KMS-11 (cell line): ENCODE measurements around the gene ZBTB20.

Source experiments
- H2AFZ ChIP-seq: fragments of 200-600 bp; sonication (generic); 2 replicates; pipeline ENCODE4 v1.6.1; 2016; ENCODE audit warnings: antibody characterized with exemption, mixed run types, low read depth
- H3K27ac ChIP-seq: fragments of 200-600 bp; sonication (generic); 2 replicates; pipeline ENCODE4 v1.6.1; 2016; ENCODE audit warnings: mild to moderate bottlenecking, mixed run types
- H3K27me3 ChIP-seq: fragments of 200-600 bp; sonication (generic); 2 replicates; pipeline ENCODE4 v1.6.1; 2017; ENCODE audit warnings: mild to moderate bottlenecking, low read depth, mixed run types, moderate library complexity; ENCODE audit not compliant: insufficient read depth
- H3K36me3 ChIP-seq: fragments of 200-600 bp; sonication (generic); 2 replicates; pipeline ENCODE4 v1.6.1; 2017; ENCODE audit warnings: mild to moderate bottlenecking, mixed run types; ENCODE audit not compliant: insufficient read depth
- H3K4me1 ChIP-seq: fragments of 200-600 bp; sonication (generic); 2 replicates; pipeline ENCODE4 v1.6.1; 2016; ENCODE audit warnings: mild to moderate bottlenecking, low read depth, mixed run types; ENCODE audit not compliant: poor library complexity, severe bottlenecking
- H3K4me2 ChIP-seq: fragments of 200-600 bp; sonication (generic); 2 replicates; pipeline ENCODE4 v1.7.0; 2016; ENCODE audit warnings: mild to moderate bottlenecking, mixed run types
- H3K4me3 ChIP-seq: fragments of 200-600 bp; sonication (generic); IDR thresholded peaks from 2 replicates; pipeline ENCODE4 v1.6.1; 2017; ENCODE audit warnings: low read depth, low read length, mixed read lengths; ENCODE audit not compliant: insufficient read depth
- H3K79me2 ChIP-seq: fragments of 200-600 bp; sonication (generic); 2 replicates; pipeline ENCODE4 v1.6.1; 2016; ENCODE audit warnings: low read depth, mixed run types; ENCODE audit not compliant: insufficient read depth
- H3K9ac ChIP-seq: fragments of 200-600 bp; sonication (generic); 2 replicates; pipeline ENCODE4 v1.6.1; 2016; ENCODE audit warnings: mild to moderate bottlenecking, mixed run types
- H4K20me1 ChIP-seq: fragments of 200-600 bp; sonication (generic); 2 replicates; pipeline ENCODE4 v1.6.1; 2016; ENCODE audit warnings: mild to moderate bottlenecking, mixed run types; ENCODE audit not compliant: insufficient read depth
- TF ChIP-seq, protein P1 (sequence below): fragments of 200-600 bp; sonication (generic); conservative IDR thresholded peaks from 2 replicates; pipeline ENCODE4 v1.6.1; 2017; ENCODE audit warnings: low read depth, mild to moderate bottlenecking, antibody characterized with exemption, low read length, moderate library complexity, mixed read lengths

ZBTB20 gene

DNA sequence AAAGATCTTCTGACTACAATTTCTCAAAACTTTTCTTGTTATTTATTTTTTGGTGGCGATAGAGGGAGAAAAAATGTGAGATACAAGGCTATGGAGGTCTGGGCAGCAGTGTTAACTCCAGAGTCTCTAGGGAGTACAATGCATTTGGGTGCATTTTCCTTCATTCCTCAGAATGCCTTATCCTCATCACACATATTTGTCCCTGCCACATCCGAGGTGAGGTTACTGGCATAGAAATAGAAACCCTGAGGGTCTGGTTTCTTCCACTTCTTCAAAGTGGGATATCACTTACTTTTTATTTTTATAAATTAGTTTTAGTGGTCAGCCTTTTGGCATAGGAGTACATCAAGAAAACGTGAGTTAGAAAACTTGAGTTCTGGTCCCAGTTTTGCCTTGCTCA lies 702.9 kb downstream of the ZBTB20 start:
- Histone ChIP-seq H3K4me2 (no peak overlapping the region), H3K27me3 (no peaks in the 10 kb centered on the region), H3K4me3 (no peak overlapping the region), H3K36me3 (no peaks in the 10 kb centered on the region), H3K9ac (no peak overlapping the region), H3K27ac (no peak overlapping the region), H2AFZ (no peak overlapping the region), H4K20me1 (no peaks in the 10 kb centered on the region), H3K4me1 (no peaks in the 10 kb centered on the region), H3K79me2 (no peaks in the 10 kb centered on the region)
- TF ChIP-seq, protein P1, sequence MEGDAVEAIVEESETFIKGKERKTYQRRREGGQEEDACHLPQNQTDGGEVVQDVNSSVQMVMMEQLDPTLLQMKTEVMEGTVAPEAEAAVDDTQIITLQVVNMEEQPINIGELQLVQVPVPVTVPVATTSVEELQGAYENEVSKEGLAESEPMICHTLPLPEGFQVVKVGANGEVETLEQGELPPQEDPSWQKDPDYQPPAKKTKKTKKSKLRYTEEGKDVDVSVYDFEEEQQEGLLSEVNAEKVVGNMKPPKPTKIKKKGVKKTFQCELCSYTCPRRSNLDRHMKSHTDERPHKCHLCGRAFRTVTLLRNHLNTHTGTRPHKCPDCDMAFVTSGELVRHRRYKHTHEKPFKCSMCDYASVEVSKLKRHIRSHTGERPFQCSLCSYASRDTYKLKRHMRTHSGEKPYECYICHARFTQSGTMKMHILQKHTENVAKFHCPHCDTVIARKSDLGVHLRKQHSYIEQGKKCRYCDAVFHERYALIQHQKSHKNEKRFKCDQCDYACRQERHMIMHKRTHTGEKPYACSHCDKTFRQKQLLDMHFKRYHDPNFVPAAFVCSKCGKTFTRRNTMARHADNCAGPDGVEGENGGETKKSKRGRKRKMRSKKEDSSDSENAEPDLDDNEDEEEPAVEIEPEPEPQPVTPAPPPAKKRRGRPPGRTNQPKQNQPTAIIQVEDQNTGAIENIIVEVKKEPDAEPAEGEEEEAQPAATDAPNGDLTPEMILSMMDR = no peak

DNA sequence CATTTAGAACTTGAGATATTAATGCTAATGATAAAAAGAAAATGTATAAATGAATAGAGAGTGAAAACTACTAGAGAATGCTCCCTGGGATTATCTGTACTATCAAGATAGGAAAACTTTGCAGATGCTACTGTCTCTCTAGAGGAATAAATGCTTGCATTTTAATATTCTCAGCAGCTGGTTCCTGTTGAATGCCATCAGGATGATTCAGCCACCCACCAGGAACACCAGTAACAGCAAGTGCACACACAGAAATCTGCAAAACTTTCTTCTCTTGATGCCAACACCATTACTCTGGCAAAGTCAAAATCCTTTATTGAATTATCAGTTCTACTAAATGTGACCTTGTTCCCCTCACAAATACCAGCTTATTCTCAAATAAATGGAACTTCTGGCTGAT lies 704.8 kb downstream of the ZBTB20 start:
- H4K20me1 ChIP-seq = no peaks in the 10 kb centered on the region
- H3K4me3 ChIP-seq = no peak overlapping the region
- H3K4me1 ChIP-seq = no peaks in the 10 kb centered on the region
- H3K79me2 ChIP-seq = no peaks in the 10 kb centered on the region
- TF ChIP-seq, protein P1 = no peak
- no peak overlapping the region for H2AFZ ChIP-seq
- no peaks in the 10 kb centered on the region for H3K27me3 ChIP-seq
- no peak overlapping the region for H3K27ac ChIP-seq
- no peaks in the 10 kb centered on the region for H3K36me3 ChIP-seq
- no peak overlapping the region for H3K4me2 ChIP-seq
- H3K9ac ChIP-seq = no peak overlapping the region

DNA sequence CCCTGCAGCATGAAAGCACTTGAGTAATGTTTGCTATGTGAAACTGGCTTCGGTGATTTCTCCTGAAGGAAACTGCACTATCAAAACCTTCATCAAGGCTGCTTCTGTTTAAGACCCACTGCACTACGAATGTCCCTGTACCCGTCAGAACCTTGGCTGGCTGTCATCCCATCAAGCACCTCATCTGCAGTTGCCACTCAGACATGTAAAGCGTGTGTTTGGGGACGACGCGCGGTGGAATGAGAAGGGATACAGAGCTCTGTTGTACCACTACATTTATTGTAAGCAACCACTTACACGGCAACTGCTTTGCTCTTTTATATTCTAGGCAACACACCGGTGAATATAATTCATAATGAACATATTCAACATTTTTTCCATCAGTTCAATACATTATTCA lies 705.7 kb downstream of the ZBTB20 start:
- TF ChIP-seq, protein P1 = no peak
- Histone ChIP-seq H3K36me3 (no peaks in the 10 kb centered on the region), H3K79me2 (no peaks in the 10 kb centered on the region), H3K27ac (no peak overlapping the region), H3K4me3 (no peak overlapping the region), H3K27me3 (no peaks in the 10 kb centered on the region), H3K4me2 (no peak overlapping the region), H3K9ac (no peak overlapping the region), H4K20me1 (no peaks in the 10 kb centered on the region), H3K4me1 (no peaks in the 10 kb centered on the region), H2AFZ (no peak overlapping the region)

DNA sequence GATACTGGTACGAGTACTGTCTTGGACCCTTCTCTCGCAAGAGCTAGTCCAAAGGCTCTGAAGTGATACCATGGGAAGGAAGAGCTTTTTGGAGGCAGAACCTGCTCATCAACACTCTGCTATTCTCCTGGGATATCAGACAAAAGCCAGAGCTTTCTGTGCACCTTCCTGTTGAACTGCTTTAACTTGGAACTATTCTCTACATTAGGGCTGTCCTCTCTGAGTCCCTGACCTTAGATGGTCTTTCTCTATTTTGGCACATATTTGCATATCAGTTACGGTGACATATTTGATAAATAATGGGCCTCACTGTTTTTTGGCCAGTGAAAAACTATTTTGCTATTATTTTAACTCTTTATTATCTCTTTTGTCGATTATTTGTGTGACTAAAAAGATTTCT lies 706.4 kb downstream of the ZBTB20 start:
- no peaks in the 10 kb centered on the region for H4K20me1 ChIP-seq
- H3K4me1 ChIP-seq = no peaks in the 10 kb centered on the region
- TF ChIP-seq, protein P1 = no peak
- H3K79me2 ChIP-seq = no peaks in the 10 kb centered on the region
- no peaks in the 10 kb centered on the region for H3K36me3 ChIP-seq
- no peak overlapping the region for H3K4me3 ChIP-seq
- no peak overlapping the region for H3K27ac ChIP-seq
- no peaks in the 10 kb centered on the region for H3K27me3 ChIP-seq
- H3K4me2 ChIP-seq = no peak overlapping the region
- no peak overlapping the region for H3K9ac ChIP-seq
- H2AFZ ChIP-seq = no peak overlapping the region
